HUES64 (cell line): ENCODE data around the gene MGAT5.

ENCODE experiments used
- H3K27ac ChIP-seq: 2 replicates; pipeline ENCODE4 v1.7.0; 2013; ENCODE audit warnings: low read depth, low read length, inconsistent platforms
- H3K27me3 ChIP-seq: 2 replicates; pipeline ENCODE4 v1.6.1; 2013; ENCODE audit warnings: mild to moderate bottlenecking, low read length; ENCODE audit not compliant: insufficient read depth
- H3K36me3 ChIP-seq: 2 replicates; pipeline ENCODE4 v1.6.1; 2013; ENCODE audit warnings: mild to moderate bottlenecking, low read length; ENCODE audit not compliant: insufficient read depth
- H3K4me1 ChIP-seq: 2 replicates; pipeline ENCODE4 v1.6.1; 2013; ENCODE audit warnings: mild to moderate bottlenecking, low read length, moderate library complexity; ENCODE audit not compliant: insufficient read depth
- H3K4me3 ChIP-seq: 2 replicates; pipeline ENCODE4 v1.5.1; 2013; ENCODE audit warnings: mild to moderate bottlenecking, low read length, moderate library complexity
- H3K9ac ChIP-seq: 2 replicates; pipeline ENCODE4 v1.6.1; 2013; ENCODE audit warnings: mild to moderate bottlenecking, low read depth, low read length
- H3K9me3 ChIP-seq: 2 replicates; pipeline ENCODE4 v1.6.1; 2013; ENCODE audit warnings: low read depth, low read length; ENCODE audit not compliant: insufficient read depth
- WGBS: fragments of 150-250, 120-280 bp; methylation state at CpG from one replicate; pipeline ENCODE4 v1.1.7; 2013; ENCODE audit warnings: missing lambda C conversion rate; 5-methylcytosine and 5-hydroxymethylcytosine counted together

The MGAT5 gene

DNA sequence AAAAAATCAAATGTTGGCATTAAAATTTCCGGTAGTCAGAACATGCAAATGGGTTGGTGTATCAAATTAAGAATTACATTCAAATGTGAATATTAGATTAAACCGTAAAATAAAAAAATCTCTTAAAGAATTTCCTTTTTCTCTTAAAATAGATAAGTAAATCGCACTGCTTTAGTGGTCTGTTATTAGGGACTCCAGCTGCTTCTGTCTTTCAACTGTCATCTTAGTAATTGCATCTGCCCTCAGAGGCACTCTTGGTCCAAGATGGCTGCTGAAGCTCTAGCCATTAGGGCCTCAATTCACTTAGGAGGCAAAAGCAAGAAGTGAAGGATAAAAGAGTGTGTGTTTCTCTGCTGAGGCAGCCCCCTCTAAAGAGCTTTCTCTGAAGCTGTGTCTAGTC, 132.4 kb downstream of the MGAT5 start:
- WGBS: 100% methylated on average over 1 of the region's 3 CpGs
- no peaks in the 10 kb centered on the region for H3K9me3 ChIP-seq
- no peak overlapping the region for H3K27ac ChIP-seq
- no peak overlapping the region for H3K9ac ChIP-seq
- no peak overlapping the region for H3K4me3 ChIP-seq
- H3K4me1 ChIP-seq: no peaks in the 10 kb centered on the region
- no peaks in the 10 kb centered on the region for H3K36me3 ChIP-seq
- no peaks in the 10 kb centered on the region for H3K27me3 ChIP-seq

DNA sequence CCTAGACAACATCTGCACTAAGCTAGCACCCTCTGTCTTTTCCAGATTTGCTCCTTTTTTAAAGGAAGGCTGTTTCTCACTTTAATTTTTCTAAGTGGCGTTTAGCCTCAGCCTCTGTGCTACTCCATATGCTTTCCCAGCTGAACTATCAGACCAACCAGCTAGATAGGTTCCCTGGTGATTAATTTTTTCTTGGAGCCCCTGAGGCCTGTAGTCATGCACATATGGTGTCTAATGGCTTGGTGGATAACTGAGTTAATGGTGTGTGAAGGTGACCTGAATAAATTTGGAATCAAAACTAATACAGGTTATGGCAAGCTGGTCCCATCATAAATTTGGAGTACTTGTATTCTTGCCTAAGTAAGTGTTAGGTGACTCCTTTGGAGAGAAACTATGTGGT, 135.5 kb downstream of the MGAT5 start:
- 96% methylated on average over 1 of the region's 1 CpG for WGBS
- no peak overlapping the region for H3K27ac ChIP-seq

DNA sequence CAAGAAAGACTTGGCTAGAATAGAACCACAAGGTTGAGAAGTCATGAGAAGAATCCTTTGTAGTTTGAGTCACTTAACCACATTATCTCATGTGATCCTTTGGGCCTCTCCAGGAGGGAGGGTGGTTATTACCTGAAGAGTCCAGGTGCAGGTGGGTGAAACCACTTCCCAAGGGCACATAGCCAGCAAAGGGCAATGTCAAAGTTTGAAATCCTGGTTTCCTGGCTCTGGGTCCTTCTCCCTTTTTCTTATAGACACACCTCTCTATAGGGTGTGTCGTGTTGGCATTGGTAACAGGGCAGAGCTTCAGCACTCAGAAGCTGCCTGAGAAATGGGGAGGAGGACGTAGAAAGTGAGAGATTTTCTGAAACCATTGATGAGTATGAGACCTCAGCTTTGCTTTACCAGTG, 137.9 kb downstream of the MGAT5 start:
- H3K9ac ChIP-seq: no peak overlapping the region
- no peak overlapping the region for H3K4me3 ChIP-seq
- H3K27me3 ChIP-seq: no peaks in the 10 kb centered on the region
- H3K4me1 ChIP-seq: no peaks in the 10 kb centered on the region
- H3K27ac ChIP-seq: no peak overlapping the region
- WGBS: 92% methylated on average over 2 of the region's 2 CpGs
- H3K36me3 ChIP-seq: no peaks in the 10 kb centered on the region
- no peaks in the 10 kb centered on the region for H3K9me3 ChIP-seq

More for the DNA sequence above, 135.5 kb downstream of the MGAT5 start:
- no peaks in the 10 kb centered on the region for H3K4me1 ChIP-seq
- H3K9ac ChIP-seq: no peak overlapping the region
- no peak overlapping the region for H3K4me3 ChIP-seq
- no peaks in the 10 kb centered on the region for H3K9me3 ChIP-seq
- no peaks in the 10 kb centered on the region for H3K27me3 ChIP-seq
- H3K36me3 ChIP-seq: no peaks in the 10 kb centered on the region

DNA sequence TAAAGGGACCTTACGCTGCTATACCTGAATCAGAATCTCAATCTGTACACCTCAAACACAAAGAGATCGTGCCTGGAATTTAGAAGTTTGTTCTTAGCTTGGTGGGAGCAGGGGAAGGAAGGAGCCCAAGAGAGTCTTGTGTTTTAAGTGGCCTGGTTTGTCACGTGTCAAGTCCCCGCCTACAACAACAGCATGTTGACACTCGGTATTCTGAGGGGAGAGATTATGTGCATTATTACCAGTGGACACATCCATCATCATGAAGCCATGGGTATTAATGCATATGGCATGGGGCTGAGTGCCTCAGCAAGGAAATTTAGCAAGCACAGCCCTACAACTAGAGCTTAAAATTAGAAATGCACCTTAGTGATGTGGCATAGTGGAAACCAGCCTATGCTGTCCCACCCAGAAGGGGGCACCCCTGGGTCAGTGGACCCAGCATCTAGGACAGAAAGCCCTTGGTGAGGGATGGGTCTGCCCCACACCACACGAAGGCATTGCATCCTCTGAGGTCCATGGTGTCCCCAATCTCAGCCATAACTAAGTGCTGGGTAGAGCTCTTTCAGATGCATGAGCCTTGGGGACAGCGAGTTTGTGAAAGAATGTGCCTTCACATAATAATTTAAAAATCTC, 138.7 kb downstream of the MGAT5 start:
- H3K9ac ChIP-seq: no peak overlapping the region
- H3K4me1 ChIP-seq: no peaks in the 10 kb centered on the region
- 92% methylated on average over 7 of the region's 7 CpGs for WGBS
- H3K4me3 ChIP-seq: no peak overlapping the region
- H3K9me3 ChIP-seq: no peaks in the 10 kb centered on the region
- no peaks in the 10 kb centered on the region for H3K36me3 ChIP-seq
- no peaks in the 10 kb centered on the region for H3K27me3 ChIP-seq
- H3K27ac ChIP-seq: no peak overlapping the region

DNA sequence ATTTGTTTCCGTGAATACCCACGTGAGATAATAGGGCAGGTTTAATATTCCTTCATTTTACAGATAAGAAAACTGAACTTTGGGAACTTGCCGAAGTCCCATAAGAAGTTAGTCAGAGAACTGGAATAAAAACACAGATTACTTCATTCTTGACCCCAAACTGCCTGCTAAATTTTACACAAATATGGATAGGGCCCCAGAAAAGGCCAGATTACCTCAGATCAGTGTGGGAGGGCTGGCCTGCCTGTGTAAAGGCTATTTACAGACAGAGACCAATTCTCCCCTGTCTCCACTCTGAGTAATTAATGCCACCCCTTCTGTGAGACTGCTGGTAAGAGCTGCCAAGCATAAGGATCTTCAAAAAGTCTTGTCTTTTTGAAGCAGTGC, 139.2 kb downstream of the MGAT5 start:
- Histone ChIP-seq H3K4me3 (no peak overlapping the region), H3K27ac (no peak overlapping the region), H3K27me3 (no peaks in the 10 kb centered on the region), H3K36me3 (no peaks in the 10 kb centered on the region), H3K4me1 (no peaks in the 10 kb centered on the region), H3K9me3 (no peaks in the 10 kb centered on the region), H3K9ac (no peak overlapping the region)
- 98% methylated on average over 3 of the region's 3 CpGs for WGBS

DNA sequence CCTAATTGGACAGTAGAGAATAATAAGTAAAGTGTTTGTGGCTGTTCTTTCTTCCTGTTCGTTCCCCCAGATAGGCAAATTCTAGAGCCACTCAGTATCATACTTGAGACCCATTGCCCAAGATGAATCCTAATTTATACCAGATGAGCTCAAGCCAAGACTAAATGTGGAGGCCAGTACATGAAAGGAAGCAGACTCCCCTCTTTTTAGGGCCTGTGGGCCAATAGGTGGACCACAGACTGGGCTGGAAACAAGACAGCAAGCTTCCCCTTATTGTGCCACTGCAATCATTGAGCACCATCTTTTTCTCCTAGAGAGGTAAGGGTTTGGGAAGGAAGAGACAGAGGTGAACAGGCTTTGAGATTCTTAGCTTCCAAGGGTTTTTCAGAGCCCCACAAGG, 141.9 kb downstream of the MGAT5 start:
- Histone ChIP-seq H3K9ac (no peak overlapping the region), H3K27me3 (no peaks in the 10 kb centered on the region), H3K4me1 (no peaks in the 10 kb centered on the region), H3K4me3 (no peak overlapping the region), H3K27ac (no peak overlapping the region), H3K36me3 (no peaks in the 10 kb centered on the region), H3K9me3 (no peaks in the 10 kb centered on the region)
- WGBS: 100% methylated on average over 1 of the region's 1 CpG

DNA sequence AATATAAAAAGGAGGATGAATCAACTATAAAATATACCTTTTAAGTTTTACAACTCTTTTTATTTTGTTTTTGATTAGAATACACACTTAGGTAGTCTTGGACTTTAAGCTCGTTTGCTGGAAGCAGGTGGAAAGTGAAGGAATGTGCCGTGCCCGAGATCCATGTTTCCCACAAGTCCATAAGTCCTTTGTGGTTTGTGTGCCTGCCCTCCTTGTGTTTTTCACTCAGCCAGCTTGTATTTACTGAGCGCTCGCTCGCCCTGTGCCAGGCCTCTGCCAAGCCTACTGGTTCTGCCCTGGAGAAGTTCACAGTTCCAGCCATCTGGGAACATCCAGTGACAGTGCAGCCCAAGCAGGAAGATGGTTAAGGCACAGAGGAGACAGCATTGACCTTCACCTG, 142.6 kb downstream of the MGAT5 start:
- Histone ChIP-seq H3K4me1 (no peaks in the 10 kb centered on the region), H3K9me3 (no peaks in the 10 kb centered on the region), H3K36me3 (no peaks in the 10 kb centered on the region), H3K9ac (no peak overlapping the region), H3K27me3 (no peaks in the 10 kb centered on the region), H3K4me3 (no peak overlapping the region), H3K27ac (no peak overlapping the region)
- WGBS: 91% methylated on average over 6 of the region's 6 CpGs

DNA sequence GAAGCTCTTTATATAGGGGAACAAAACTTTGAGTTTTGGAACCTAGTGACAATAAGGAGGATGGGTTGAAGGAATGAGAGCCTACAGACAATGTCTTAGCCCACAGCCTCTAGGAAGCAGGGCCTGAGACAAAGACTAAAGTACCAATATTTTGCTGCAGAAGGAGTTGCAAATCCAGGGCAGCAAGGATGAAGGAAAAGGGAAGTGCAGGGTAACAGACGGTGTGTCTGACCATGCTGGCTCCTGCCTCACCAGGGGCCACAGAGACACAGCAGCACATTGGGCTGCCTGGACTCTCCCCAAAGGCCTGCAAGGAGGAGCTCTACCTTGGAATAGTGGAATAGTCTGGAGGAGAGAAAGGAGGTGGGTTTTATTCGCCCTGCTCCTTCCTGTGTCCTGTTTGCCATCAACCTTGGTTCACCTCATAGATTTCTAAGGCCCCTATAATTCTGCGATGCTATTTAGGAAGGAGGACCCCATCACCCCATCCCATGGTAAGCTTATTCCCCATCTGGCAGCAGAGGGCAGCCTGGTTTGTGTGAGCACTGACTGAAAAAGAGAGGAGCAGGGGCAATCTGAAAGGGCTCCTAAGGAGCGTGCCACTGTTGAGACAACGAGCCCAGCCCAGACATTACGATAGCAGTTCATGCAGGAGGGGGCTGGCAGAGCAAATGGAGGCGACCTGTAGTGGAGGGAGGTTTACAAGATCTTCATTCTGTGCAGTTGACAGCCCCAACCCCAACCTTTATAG, 143.4 kb downstream of the MGAT5 start:
- Histone ChIP-seq H3K4me3 (no peak overlapping the region), H3K4me1 (no peaks in the 10 kb centered on the region), H3K27ac (no peak overlapping the region), H3K27me3 (no peaks in the 10 kb centered on the region), H3K9me3 (no peaks in the 10 kb centered on the region), H3K9ac (no peak overlapping the region), H3K36me3 (no peaks in the 10 kb centered on the region)
- 91% methylated on average over 6 of the region's 7 CpGs for WGBS

DNA sequence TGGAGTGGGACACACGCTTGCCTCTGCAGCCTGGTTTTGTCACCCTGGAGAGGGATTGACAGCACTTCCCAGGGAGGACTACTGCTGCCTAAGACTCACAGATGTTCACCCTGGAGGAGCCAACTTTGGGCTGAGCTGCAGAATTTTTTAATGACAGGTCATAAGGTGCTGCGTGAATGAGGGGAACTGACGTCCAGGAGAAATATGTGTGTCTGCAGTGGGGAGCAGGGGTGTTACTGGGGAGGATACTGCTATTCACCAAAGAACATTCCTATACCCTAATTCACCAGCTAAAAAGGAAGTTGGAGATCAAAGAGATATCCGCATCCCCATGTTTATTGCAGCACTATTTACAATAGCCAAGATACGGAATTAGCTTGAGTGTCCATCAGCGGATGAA, 144.4 kb downstream of the MGAT5 start:
- H3K36me3 ChIP-seq: peaks cover 3% of the 10 kb centered on the region; the same call in 1 of the 2 replicates
- H3K9me3 ChIP-seq: no peaks in the 10 kb centered on the region
- no peaks in the 10 kb centered on the region for H3K4me1 ChIP-seq
- no peaks in the 10 kb centered on the region for H3K27me3 ChIP-seq
- H3K9ac ChIP-seq: no peak overlapping the region
- H3K27ac ChIP-seq: no peak overlapping the region
- 93% methylated on average over 6 of the region's 6 CpGs for WGBS
- no peak overlapping the region for H3K4me3 ChIP-seq

DNA sequence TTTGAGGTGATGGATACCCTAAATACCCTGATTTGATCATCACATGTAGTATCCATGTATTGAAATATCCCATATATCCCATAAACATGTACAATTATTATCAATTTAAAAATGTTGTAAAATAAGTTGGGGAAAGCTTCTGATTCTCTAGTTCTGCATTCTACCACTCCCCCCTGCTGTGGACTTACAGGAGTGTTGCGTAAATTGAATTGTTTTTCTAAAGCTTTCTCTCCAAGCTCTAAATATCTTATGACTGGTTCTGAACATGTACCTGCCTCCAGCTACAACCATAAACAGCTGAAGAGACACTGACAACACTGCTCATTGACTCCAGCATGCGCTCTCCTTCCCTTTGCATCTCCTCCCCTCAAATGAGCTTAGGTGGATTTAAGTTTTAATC, 145.2 kb downstream of the MGAT5 start:
- WGBS: 100% methylated on average over 2 of the region's 2 CpGs
- Histone ChIP-seq H3K27me3 (no peaks in the 10 kb centered on the region), H3K4me1 (no peaks in the 10 kb centered on the region), H3K9ac (no peak overlapping the region), H3K9me3 (no peaks in the 10 kb centered on the region), H3K36me3 (peaks cover 5% of the 10 kb centered on the region; the same call in 1 of the 2 replicates), H3K27ac (no peak overlapping the region), H3K4me3 (no peak overlapping the region)

DNA sequence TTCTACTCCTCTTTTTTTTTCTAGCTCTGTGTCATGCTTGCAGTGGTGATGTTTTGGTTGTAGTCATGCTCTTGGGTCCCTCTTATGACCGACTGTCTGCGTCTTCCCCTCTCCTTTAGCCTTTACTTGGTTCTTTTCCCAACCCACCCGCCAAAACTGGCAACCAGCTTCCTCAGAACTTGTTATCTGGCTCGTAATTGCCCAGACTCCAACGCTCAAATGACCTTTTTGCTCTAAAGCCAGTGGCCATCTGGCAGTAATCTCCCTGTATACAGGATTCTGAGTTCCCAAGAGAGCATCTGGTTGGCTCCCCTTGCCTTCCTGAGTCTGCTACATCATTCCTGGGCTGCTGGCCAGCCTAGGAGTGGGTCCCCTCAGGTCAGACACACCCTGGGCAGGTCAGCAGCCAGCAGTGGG, 147.2 kb downstream of the MGAT5 start:
- 93% methylated on average over 5 of the region's 5 CpGs for WGBS
- Histone ChIP-seq H3K4me3 (no peak overlapping the region), H3K9ac (no peak overlapping the region), H3K27me3 (no peaks in the 10 kb centered on the region), H3K9me3 (no peaks in the 10 kb centered on the region), H3K4me1 (no peaks in the 10 kb centered on the region), H3K36me3 (peaks cover 5% of the 10 kb centered on the region; the same call in 1 of the 2 replicates), H3K27ac (no peak overlapping the region)
